ENCODE results near the gene EREG. TPM values are rescaled to one million over a fixed set of nuclear protein-coding genes. Genes with fewer than 3 reads are reported as not detected.

The EREG gene
- total and polyA plus RNA-seq, 4 donors, result 0.51 TPM; not detected in 3

GRCh38 chr4:74366367-74366911 lies 1.5 kb downstream of the EREG start (continued):
- TF ChIP-seq YY1 (IDR thresholded peaks at IDR 0.05), result no peak
- TF ChIP-seq FOXA1 (IDR thresholded peaks at IDR 0.05), result no peak
- no peak for TF ChIP-seq HNF4G (IDR thresholded peaks at IDR 0.05)
- TF ChIP-seq HNF4A (conservative IDR thresholded peaks at IDR 0.05), result no peak

DNA sequence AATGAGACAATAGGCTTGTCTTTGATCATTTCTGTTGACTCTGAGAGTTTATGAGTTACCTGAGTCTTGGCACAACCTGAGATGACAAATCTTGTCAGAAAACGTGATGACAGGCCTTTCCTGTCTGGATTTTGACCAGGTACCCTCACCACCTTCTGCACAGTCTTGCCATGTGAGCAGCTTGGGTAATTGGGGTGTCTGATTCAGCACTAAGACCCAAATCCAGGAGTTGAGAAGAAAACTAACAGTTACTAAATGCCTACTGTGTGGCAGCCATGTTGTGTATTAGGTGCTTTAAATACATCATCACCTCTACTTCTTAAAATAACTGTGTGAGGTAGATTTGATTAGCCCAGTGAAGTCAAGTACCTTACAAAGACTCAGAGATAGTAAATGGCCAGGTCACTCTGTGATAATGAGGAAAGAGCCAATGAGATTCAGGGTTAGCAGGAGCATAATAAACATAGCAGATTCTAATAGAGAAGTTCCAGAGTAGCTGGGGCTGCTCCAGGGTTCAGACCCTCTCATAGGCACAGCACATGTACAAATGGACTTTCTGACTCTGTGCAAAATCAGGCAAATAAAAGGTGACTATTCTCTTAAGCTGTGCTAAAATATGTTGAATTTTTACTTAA lies 2.8 kb downstream of the EREG start:
- no peak overlapping the region for H3K4me3 ChIP-seq (ENCODE audit: low read depth in 1 of 3, low read length in 3 of 3)
- H3K27me3 ChIP-seq (ENCODE audit: control insufficient read depth in 4 of 4, insufficient read depth in 4 of 4, low read length in 3 of 4), result peaks cover 0 to 16% (median 3%) of the 10 kb centered on the region in 4 donors
- TF ChIP-seq, protein P1, sequence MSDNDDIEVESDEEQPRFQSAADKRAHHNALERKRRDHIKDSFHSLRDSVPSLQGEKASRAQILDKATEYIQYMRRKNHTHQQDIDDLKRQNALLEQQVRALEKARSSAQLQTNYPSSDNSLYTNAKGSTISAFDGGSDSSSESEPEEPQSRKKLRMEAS (IDR thresholded peaks at IDR 0.05), result no peak
- TF ChIP-seq TAF1 (conservative IDR thresholded peaks at IDR 0.05), result no peak
- no peak for TF ChIP-seq ZBTB33 (IDR thresholded peaks at IDR 0.05)
- no peak for TF ChIP-seq HNF4G (IDR thresholded peaks at IDR 0.05)
- TF ChIP-seq GABPA (IDR thresholded peaks at IDR 0.05 in 1 of 2, conservative IDR thresholded peaks at IDR 0.05 in 1 of 2), result no peak
- no peak for TF ChIP-seq SP1 (IDR thresholded peaks at IDR 0.05)
- no peak for TF ChIP-seq RXRA (IDR thresholded peaks at IDR 0.05)
- TF ChIP-seq, protein P2, sequence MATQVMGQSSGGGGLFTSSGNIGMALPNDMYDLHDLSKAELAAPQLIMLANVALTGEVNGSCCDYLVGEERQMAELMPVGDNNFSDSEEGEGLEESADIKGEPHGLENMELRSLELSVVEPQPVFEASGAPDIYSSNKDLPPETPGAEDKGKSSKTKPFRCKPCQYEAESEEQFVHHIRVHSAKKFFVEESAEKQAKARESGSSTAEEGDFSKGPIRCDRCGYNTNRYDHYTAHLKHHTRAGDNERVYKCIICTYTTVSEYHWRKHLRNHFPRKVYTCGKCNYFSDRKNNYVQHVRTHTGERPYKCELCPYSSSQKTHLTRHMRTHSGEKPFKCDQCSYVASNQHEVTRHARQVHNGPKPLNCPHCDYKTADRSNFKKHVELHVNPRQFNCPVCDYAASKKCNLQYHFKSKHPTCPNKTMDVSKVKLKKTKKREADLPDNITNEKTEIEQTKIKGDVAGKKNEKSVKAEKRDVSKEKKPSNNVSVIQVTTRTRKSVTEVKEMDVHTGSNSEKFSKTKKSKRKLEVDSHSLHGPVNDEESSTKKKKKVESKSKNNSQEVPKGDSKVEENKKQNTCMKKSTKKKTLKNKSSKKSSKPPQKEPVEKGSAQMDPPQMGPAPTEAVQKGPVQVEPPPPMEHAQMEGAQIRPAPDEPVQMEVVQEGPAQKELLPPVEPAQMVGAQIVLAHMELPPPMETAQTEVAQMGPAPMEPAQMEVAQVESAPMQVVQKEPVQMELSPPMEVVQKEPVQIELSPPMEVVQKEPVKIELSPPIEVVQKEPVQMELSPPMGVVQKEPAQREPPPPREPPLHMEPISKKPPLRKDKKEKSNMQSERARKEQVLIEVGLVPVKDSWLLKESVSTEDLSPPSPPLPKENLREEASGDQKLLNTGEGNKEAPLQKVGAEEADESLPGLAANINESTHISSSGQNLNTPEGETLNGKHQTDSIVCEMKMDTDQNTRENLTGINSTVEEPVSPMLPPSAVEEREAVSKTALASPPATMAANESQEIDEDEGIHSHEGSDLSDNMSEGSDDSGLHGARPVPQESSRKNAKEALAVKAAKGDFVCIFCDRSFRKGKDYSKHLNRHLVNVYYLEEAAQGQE (IDR thresholded peaks at IDR 0.05), result no peak
- no peak for TF ChIP-seq EGR1 (IDR thresholded peaks at IDR 0.05; ENCODE audit: low read depth in 2 of 2)
- TF ChIP-seq JUND (IDR thresholded peaks at IDR 0.05), result no peak
- no peak for TF ChIP-seq FOXA1 (IDR thresholded peaks at IDR 0.05)
- no peak for TF ChIP-seq NR2F2 (IDR thresholded peaks at IDR 0.05)
- no peak for TF ChIP-seq FOXA2 (IDR thresholded peaks at IDR 0.05)
- TF ChIP-seq, protein P3, sequence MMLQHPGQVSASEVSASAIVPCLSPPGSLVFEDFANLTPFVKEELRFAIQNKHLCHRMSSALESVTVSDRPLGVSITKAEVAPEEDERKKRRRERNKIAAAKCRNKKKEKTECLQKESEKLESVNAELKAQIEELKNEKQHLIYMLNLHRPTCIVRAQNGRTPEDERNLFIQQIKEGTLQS (IDR thresholded peaks at IDR 0.05), result no peak
- no peak for TF ChIP-seq RAD21 (IDR thresholded peaks at IDR 0.05)
- TF ChIP-seq, protein P4, sequence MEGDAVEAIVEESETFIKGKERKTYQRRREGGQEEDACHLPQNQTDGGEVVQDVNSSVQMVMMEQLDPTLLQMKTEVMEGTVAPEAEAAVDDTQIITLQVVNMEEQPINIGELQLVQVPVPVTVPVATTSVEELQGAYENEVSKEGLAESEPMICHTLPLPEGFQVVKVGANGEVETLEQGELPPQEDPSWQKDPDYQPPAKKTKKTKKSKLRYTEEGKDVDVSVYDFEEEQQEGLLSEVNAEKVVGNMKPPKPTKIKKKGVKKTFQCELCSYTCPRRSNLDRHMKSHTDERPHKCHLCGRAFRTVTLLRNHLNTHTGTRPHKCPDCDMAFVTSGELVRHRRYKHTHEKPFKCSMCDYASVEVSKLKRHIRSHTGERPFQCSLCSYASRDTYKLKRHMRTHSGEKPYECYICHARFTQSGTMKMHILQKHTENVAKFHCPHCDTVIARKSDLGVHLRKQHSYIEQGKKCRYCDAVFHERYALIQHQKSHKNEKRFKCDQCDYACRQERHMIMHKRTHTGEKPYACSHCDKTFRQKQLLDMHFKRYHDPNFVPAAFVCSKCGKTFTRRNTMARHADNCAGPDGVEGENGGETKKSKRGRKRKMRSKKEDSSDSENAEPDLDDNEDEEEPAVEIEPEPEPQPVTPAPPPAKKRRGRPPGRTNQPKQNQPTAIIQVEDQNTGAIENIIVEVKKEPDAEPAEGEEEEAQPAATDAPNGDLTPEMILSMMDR (IDR thresholded peaks at IDR 0.05; ENCODE audit: low read depth, low read length, missing input control), result no peak
- no peak for TF ChIP-seq HNF4A (conservative IDR thresholded peaks at IDR 0.05)
- no peak for TF ChIP-seq YY1 (IDR thresholded peaks at IDR 0.05)
- no peaks in the 10 kb centered on the region for H3K36me3 ChIP-seq (ENCODE audit: control insufficient read depth in 4 of 4, insufficient read depth in 3 of 4, low read depth in 1 of 4, low read length in 3 of 4)
- H3K9ac ChIP-seq (ENCODE audit: low read depth in 1 of 2, low read length in 2 of 2), result no peak overlapping the region
- no peak for DNase-seq (ENCODE audit: low spot score)
- H3K4me1 ChIP-seq (ENCODE audit: control insufficient read depth in 4 of 4, insufficient read depth in 4 of 4, low read length in 3 of 4), result peaks cover 2 to 13% (median 7%) of the 10 kb centered on the region in 4 donors
- no peak overlapping the region for H3K27ac ChIP-seq (ENCODE audit: low read depth in 1 of 2, low read length in 2 of 2)
- 16% methylated on average over 1 of the region's 1 CpG for WGBS
- no peaks in the 10 kb centered on the region for H3K9me3 ChIP-seq (ENCODE audit: control insufficient read depth in 4 of 4, low read length in 3 of 4)
